HepG2 (cell line): Measurements from ENCODE around the gene USP27X. TPM values are rescaled to one million over a fixed set of nuclear protein-coding genes. Genes with fewer than 3 reads are reported as not detected.

Experiments
- FOXA3 ChIP-seq: IDR thresholded peaks from 2 replicates; pipeline ENCODE4 v1.6.1; 2016; ENCODE audit warnings: missing genetic modification reagents, missing compliant biosample characterization
- GABPA ChIP-seq, 2 experiments: IDR thresholded peaks; 2 replicates each; pipeline ENCODE4 v1.6.1; 2011 to 2016; ENCODE audit warnings: low read depth in 2 of 2, low read length in 1 of 2, missing biosample characterization in 1 of 2, missing genetic modification characterization in 1 of 2
- KAT8 ChIP-seq: IDR thresholded peaks from 2 replicates; pipeline ENCODE4 v1.6.1; 2016; ENCODE audit warnings: missing genetic modification reagents, missing compliant biosample characterization
- POGZ ChIP-seq: sonication (generic); formaldehyde crosslinking; IDR thresholded peaks from 2 replicates; pipeline ENCODE4 v1.4.0; 2020; ENCODE audit warnings: mild to moderate bottlenecking, missing genetic modification reagents
- SALL1 ChIP-seq: sonication (generic); formaldehyde crosslinking; IDR thresholded peaks from 2 replicates; pipeline ENCODE4 v1.8.0; 2022; ENCODE audit warnings: mild to moderate bottlenecking, missing genetic modification reagents
- STAG1 ChIP-seq: sonication (generic); formaldehyde crosslinking; IDR thresholded peaks from 2 replicates; pipeline ENCODE4 v1.4.0; 2020; ENCODE audit warnings: missing genetic modification reagents
- ZNF510 ChIP-seq: sonication (generic); formaldehyde crosslinking; IDR thresholded peaks from 2 replicates; pipeline ENCODE4 v1.4.0; 2020; ENCODE audit warnings: low read depth, mild to moderate bottlenecking, missing genetic modification reagents
- polyA plus RNA-seq, 8 experiments: library from polyadenylated mRNA; depleted of rRNA in 3 of 8; stranded (reverse) in 7 of 8; unstranded in 1 of 8; fragments of >200 nt; fragmentation: Illumina TruSeq in 4 of 8; extraction: Trizol in 4 of 8; gene quantifications; 2 replicates each; pipeline versions ENCODE4 v1.2.1 to v1.2.3, GENCODE V29; 2011 to 2016; ENCODE audit warnings: low read depth in 4 of 8, missing spikeins in 1 of 8, mixed read lengths in 1 of 8; ENCODE audit not compliant: insufficient read depth in 1 of 8
- total RNA-seq, 5 experiments: library from RNA; depleted of rRNA; stranded (reverse); fragments of >200 nt; fragmentation: Illumina TruSeq; extraction: Trizol; gene quantifications; 2 replicates each; pipeline ENCODE4 v1.2.3, GENCODE V29; 2016; ENCODE audit warnings: low read depth in 1 of 5
- TF ChIP-seq, protein P1 (sequence below): sonication (generic); formaldehyde crosslinking; IDR thresholded peaks from 2 replicates; pipeline ENCODE4 v1.4.0; 2020; ENCODE audit warnings: missing genetic modification reagents
- TF ChIP-seq, protein P2 (sequence below): sonication (generic); formaldehyde crosslinking; IDR thresholded peaks from 2 replicates; pipeline ENCODE4 v1.5.0; 2020; ENCODE audit warnings: mild to moderate bottlenecking, low read depth, missing genetic modification reagents, borderline replicate concordance
- TF ChIP-seq, protein P3 (sequence below): IDR thresholded peaks from 2 replicates; pipeline ENCODE4 v1.6.1; 2016; ENCODE audit warnings: mild to moderate bottlenecking

USP27X gene
- total and polyA plus RNA-seq, 2 of the 13 experiments (the other 11 are each of a cell fraction or from before 2014, with no cell fraction given) = 7.2 to 9.7 TPM

DNA sequence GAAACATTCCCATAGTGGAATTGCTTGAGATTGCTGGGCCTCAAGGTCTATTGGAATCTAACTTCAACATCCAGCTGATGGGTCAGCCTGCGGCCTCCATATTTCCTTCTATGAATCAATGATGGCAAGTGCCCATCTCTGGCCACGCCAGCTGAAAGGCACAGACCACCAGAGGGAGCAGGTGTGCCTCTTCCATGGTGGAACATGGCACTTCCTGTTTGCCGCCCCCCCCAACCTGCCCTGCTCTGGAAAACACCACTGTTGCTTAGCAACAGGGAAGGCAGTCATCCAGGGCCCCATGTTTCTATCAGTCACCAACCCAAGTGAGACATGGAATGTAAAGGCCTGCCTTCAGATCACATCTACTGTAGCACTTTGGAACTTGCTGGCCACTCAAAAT lies 38.6 kb upstream of the USP27X start (continued):
- TF ChIP-seq, protein P1, sequence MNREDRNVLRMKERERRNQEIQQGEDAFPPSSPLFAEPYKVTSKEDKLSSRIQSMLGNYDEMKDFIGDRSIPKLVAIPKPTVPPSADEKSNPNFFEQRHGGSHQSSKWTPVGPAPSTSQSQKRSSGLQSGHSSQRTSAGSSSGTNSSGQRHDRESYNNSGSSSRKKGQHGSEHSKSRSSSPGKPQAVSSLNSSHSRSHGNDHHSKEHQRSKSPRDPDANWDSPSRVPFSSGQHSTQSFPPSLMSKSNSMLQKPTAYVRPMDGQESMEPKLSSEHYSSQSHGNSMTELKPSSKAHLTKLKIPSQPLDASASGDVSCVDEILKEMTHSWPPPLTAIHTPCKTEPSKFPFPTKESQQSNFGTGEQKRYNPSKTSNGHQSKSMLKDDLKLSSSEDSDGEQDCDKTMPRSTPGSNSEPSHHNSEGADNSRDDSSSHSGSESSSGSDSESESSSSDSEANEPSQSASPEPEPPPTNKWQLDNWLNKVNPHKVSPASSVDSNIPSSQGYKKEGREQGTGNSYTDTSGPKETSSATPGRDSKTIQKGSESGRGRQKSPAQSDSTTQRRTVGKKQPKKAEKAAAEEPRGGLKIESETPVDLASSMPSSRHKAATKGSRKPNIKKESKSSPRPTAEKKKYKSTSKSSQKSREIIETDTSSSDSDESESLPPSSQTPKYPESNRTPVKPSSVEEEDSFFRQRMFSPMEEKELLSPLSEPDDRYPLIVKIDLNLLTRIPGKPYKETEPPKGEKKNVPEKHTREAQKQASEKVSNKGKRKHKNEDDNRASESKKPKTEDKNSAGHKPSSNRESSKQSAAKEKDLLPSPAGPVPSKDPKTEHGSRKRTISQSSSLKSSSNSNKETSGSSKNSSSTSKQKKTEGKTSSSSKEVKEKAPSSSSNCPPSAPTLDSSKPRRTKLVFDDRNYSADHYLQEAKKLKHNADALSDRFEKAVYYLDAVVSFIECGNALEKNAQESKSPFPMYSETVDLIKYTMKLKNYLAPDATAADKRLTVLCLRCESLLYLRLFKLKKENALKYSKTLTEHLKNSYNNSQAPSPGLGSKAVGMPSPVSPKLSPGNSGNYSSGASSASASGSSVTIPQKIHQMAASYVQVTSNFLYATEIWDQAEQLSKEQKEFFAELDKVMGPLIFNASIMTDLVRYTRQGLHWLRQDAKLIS (CRISPR knock-in tag) = no peak
- peak; percentile 80 for TF ChIP-seq SALL1 (CRISPR knock-in tag)
- TF ChIP-seq GABPA (IDR thresholded peaks at IDR 0.05; ENCODE audit: low read depth, low read length) = no peak
- TF ChIP-seq GABPA (CRISPR knock-in tag; IDR thresholded peaks at IDR 0.05; ENCODE audit: low read depth) = peak; percentile 85
- TF ChIP-seq STAG1 (CRISPR knock-in tag) = peak; percentile 85
- TF ChIP-seq, protein P2, sequence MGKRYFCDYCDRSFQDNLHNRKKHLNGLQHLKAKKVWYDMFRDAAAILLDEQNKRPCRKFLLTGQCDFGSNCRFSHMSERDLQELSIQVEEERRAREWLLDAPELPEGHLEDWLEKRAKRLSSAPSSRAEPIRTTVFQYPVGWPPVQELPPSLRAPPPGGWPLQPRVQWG (CRISPR knock-in tag) = no peak
- peak; percentile 42; the same call in 1 of the 2 replicates for TF ChIP-seq KAT8 (CRISPR knock-in tag)
- peak; percentile 75 for TF ChIP-seq POGZ
- no peak for TF ChIP-seq ZNF510 (CRISPR knock-in tag)
- TF ChIP-seq, protein P3, sequence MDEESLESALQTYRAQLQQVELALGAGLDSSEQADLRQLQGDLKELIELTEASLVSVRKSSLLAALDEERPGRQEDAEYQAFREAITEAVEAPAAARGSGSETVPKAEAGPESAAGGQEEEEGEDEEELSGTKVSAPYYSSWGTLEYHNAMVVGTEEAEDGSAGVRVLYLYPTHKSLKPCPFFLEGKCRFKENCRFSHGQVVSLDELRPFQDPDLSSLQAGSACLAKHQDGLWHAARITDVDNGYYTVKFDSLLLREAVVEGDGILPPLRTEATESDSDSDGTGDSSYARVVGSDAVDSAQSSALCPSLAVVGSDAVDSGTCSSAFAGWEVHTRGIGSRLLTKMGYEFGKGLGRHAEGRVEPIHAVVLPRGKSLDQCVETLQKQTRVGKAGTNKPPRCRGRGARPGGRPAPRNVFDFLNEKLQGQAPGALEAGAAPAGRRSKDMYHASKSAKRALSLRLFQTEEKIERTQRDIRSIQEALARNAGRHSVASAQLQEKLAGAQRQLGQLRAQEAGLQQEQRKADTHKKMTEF (CRISPR knock-in tag) = 0 out of 2 replicates have a peak, but pooled peaks have one; percentile 23
- TF ChIP-seq FOXA3 = peak; percentile 37; the same call in 1 of the 2 replicates
